ENCODE measurements around the gene AGO4.
A peak's percentile ranks its signal among the peaks of the same experiment; 100 is the strongest.
"Not testable (repeated sequence)": the region's sequence is repeated elsewhere in the genome, so short reads cannot be mapped to it uniquely, and the experiment has no call there.

Gene AGO4

GRCh38 chr1:35812754-35813153 lies 4.9 kb downstream of the AGO4 start:
- not testable (repeated sequence) for DNase-seq

GRCh38 chr1:35825255-35825654 lies 17.4 kb downstream of the AGO4 start:
- DNase-seq, result peak in 1 of 5 experiments; percentile 12

- DNase-seq, result no peak
These were observed 24.6 kb downstream of the AGO4 start for GRCh38 chr1:35832276-35832905.

- no peak for DNase-seq
These were observed 25.6 kb downstream of the AGO4 start for GRCh38 chr1:35833395-35833794.

GRCh38 chr1:35834218-35834617 lies 26.4 kb downstream of the AGO4 start:
- DNase-seq, result no peak

- DNase-seq, result no peak
These were observed 27.6 kb downstream of the AGO4 start for GRCh38 chr1:35835398-35835797.

- DNase-seq, result no peak
These were observed 28.9 kb downstream of the AGO4 start for GRCh38 chr1:35836734-35837133.

GRCh38 chr1:35838693-35839245 lies 31.0 kb downstream of the AGO4 start:
- no peak for DNase-seq

- DNase-seq, result no peak
These were observed 37.0 kb downstream of the AGO4 start for GRCh38 chr1:35844826-35845225.

GRCh38 chr1:35845766-35846165 lies 38.0 kb downstream of the AGO4 start:
- DNase-seq, result no peak

- DNase-seq, result no peak
These were observed 40.2 kb downstream of the AGO4 start for GRCh38 chr1:35847935-35848565.

- no peak for DNase-seq
These were observed 42.2 kb downstream of the AGO4 start for GRCh38 chr1:35850051-35850450.

- no peak for DNase-seq
These were observed 42.9 kb downstream of the AGO4 start for GRCh38 chr1:35850716-35851115.

- no peak for DNase-seq
These were observed 43.5 kb downstream of the AGO4 start for GRCh38 chr1:35851132-35851869.

GRCh38 chr1:35852241-35852640 lies 44.4 kb downstream of the AGO4 start:
- no peak for DNase-seq

GRCh38 chr1:35854989-35855700 lies 47.3 kb downstream of the AGO4 start:
- DNase-seq, result peak in 1 of 5 experiments; percentile 2

- no peak for DNase-seq
These were observed 49.1 kb downstream of the AGO4 start for GRCh38 chr1:35856964-35857363.

GRCh38 chr1:35857830-35858229 lies 50.0 kb downstream of the AGO4 start:
- peak in 1 of 5 experiments; percentile 11 for DNase-seq

- DNase-seq, result no peak
These were observed 52.9 kb downstream of the AGO4 start for GRCh38 chr1:35860696-35861095.

- DNase-seq, result no peak
These were observed 55.3 kb downstream of the AGO4 start for GRCh38 chr1:35863136-35863535.

- no peak for DNase-seq
These were observed 56.2 kb downstream of the AGO4 start for GRCh38 chr1:35863881-35864625.

- DNase-seq, result no peak
These were observed 57.0 kb downstream of the AGO4 start for GRCh38 chr1:35864813-35865212.

Data from T-helper 2 cell (primary cell).